Middle frontal gyrus (tissue), 1 donor: ENCODE results near the gene CRELD2.
"Not testable (repeated sequence)": the region's sequence is repeated elsewhere in the genome, so short reads cannot be mapped to it uniquely, and the experiment has no call there.

Experiments
- DNase-seq: peaks from one replicate; pipeline ENCODE4 v3.0.0-alpha.2; 2015; ENCODE audit warnings: low spot score; ENCODE audit errors: extremely low spot score

The CRELD2 gene

DNA sequence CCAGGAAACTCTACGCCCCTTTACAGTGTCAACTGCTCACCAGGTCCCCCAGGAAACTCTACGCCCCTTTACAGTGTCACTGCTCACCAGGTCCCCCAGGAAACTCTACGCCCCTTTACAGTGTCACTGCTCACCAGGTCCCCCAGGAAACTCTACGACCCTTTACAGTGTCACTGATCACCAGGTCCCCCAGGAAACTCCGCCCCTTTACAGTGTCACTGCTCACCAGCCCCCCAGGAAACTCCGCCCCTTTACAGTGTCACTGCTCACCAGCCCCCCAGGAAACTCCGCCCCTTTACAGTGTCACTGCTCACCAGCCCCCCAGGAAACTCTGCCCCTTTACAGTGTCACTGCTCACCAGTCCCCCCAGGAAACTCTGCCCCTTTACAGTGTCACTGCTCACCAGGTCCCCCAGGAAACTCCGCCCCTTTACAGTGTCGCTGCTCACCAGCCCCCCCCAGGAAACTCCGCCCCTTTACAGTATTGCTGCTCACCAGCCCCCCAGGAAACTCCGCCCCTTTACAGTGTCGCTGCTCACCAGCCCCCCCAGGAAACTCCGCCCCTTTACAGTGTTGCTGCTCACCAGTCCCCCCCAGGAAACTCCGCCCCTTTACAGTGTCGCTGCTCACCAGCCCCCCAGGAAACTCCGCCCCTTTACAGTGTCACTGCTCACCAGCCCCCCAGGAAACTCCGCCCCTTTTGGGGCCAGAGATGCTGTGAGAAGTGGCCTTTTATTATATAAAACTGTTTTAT, 26.8 kb downstream of the CRELD2 start:
- not testable (repeated sequence) for DNase-seq

GRCh38 chr22:49946612-49947295, 28.3 kb downstream of the CRELD2 start:
- no peak for DNase-seq

DNA sequence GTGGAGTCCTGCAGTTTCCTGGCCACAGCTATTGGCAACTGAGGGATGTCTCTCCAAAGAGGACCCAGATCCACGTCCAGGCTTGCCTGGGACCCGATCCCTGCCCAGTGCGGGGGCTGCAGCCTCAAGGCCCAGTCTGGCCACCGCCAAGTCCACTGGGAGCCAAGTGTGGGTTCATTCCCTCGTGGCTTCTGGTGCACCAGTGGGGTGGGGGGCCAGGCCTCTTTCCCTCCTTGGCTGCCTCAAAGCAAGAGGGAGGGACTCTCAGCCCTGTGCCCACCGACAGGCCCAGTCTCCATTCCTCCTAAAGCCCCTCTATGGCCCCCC, 28.8 kb downstream of the CRELD2 start:
- no peak for DNase-seq

DNA sequence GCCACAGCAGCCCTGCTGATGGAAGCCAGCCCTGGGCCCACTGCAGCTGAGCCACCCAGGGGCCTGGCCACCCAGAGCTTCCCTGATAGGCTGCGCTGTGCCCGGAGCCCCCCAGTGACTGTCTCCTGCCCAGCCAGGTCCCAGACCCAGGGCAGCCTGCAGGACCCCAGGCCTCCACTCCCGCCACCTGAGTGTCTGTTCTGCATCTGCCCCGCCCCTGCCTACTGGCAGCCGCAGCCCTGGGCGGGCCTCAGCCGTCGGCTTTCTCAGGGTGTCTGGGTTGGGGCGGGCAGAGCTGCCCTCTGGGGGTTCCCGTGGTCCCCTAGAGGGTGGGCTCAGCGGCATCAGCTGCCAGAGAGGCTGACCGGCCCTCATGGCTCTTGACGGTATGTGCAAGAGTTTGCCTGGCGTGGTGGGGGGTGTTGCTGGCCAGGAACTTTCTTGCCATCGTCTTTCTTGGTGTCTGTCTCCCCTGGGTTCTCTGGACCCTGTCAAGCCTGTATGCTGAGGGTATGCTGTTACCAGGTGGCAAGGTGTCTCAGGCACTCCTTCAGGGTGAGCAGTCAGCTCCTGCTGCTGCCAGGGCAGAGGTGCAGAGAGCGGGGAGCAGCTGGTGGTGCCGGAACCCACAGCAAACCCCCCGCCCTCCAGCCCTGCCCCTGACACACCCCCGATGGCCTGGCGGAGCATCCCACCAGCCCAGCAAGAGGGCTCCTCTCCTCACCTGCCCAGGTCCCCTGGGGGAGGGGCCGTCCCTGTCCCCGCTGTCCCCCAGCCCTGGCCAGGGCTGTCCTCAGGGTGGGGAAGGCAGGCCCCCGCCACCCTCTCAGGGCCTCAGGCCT, 29.9 kb downstream of the CRELD2 start:
- no peak for DNase-seq

DNA sequence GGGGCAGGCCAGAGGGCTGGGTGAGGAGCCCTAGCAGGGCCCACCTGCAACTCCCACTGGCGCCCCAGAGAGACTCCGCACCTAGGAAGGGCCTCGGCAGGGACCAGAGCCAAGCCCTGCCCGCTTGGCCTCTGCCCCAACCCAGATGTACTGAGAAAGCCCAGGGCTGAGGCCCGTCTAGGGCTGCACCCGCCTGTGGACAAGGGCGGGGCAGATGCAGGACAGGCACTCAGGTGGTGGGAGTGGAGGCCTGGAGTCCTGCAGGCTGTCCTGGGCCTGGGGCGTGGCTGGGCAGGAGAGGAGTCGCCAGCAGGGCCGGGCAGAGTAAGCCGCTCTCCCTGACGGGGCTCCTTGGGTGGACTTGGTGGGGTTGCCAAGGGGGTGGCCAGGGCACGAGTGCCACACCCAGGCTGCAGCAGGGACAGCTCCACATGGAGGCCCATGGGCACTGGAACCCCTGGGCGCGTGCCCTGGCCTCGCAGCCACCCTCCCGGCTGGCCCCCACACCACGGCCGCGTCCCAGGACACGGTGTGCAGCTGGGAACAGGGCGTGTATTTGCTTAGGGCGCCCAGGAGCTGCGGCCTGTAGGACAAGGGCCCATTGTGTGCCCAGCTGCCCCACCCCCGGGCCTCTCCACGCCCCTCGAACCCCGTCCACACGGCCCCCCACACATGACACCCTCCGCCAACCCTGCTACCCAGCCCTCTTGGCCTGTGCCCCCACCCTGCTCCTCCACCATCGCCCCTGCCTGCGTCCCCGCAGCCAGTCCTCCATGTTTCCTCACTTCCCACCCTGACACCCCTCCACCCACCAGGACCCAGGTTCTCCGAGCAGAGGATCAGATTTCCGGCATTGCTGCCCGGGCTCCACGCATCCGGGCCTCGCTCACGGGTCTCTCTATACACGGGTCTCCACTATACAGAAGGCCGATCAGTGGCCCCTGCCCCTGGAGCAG, 30.8 kb downstream of the CRELD2 start:
- no peak for DNase-seq

- DNase-seq: no peak
These were observed 31.5 kb downstream of the CRELD2 start for GRCh38 chr22:49949914-49950292.

GRCh38 chr22:49950396-49950994, 32.1 kb downstream of the CRELD2 start:
- DNase-seq: no peak

DNA sequence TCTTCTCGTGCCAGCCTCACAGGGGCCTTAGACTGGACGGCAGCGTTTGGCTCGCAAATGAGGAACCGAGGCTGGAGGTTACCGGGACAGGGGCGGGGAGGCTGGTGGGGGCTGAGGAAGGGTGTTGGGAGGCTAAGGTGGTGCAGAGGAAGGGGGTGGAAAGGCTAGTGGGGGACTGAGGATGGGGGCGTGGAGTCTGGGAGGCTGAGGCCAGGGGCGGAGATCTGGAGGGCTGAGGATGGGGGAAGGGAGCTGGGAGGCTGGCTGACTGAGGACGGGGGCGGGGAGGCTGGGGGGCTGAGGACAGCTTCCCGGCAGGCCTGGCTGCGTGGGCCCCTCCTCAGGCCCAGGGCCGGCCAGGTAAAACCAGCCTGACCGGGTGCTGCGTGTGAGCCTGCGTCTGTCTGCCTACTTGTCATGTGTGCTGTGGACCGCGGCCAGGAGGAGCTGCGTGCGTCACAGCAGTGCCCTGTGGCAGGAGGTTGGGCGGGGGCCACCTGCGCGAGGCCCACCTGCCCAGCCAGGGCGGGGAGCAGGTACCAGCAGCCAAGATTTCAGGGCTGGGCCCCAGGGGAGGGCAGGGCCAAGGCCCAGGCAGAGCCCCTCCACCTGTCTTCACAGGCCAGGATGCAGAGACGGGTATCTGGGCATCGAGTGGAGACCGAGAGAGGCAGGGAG, 32.7 kb downstream of the CRELD2 start:
- no peak for DNase-seq

DNA sequence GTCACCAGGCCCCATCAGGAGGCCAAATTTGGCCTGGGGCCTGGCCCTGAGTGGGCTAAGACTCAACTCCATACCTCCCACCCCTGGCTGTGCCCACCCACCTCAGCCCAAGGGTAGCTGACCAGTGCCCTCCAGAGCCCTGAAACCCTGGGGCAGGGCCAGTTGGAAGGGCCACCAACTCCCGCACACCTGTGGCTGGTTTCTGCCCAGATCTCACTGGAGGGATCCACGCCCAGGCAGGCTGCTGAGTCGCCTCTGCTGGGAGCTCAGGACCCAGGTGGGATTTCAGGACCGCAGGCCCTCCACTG, 33.2 kb downstream of the CRELD2 start:
- DNase-seq: no peak

DNA sequence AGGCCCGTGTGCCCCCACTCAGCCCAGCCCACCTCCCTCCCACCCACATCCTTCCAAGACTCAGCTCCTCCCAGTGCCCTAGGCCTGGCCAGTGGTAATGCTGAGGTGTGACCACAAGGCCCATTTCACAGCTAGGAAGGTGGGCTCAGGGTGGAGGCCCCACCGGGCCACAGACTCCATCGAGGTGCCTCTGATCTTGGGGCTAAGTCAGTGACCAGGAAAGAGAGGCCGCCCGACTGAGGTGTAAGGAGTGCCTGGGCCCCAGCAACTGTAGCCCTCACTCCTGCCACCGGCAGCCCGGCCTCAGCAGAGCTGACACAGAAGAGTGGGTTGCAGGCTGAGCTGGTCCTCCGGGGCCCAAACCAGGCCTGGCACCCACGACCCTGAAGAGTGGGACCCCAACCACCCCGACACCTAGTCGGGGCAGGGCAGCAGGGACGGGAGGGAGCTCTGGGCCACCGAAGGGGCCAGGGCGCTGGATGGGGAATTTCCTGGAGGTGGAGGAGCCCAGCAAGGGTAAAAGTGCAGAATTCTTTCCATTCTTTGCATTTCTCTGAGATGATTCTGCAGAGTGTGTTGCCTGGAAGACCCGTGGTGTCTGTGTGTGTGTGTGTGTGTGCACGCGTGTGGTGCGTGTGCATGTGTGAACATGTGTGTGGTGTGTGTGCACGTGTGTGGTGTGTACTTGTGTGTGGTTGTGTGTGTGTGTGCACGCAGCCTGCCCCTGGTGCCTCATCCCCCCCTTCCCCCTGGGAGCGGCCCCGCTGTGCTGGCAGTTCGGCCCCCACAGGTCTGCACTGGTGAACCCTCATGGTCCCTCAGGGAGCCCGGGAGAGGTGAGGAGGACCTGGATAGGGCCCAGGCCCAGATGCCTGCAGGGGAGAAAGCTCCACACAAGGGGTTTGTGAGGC, 33.8 kb downstream of the CRELD2 start:
- no peak for DNase-seq

DNA sequence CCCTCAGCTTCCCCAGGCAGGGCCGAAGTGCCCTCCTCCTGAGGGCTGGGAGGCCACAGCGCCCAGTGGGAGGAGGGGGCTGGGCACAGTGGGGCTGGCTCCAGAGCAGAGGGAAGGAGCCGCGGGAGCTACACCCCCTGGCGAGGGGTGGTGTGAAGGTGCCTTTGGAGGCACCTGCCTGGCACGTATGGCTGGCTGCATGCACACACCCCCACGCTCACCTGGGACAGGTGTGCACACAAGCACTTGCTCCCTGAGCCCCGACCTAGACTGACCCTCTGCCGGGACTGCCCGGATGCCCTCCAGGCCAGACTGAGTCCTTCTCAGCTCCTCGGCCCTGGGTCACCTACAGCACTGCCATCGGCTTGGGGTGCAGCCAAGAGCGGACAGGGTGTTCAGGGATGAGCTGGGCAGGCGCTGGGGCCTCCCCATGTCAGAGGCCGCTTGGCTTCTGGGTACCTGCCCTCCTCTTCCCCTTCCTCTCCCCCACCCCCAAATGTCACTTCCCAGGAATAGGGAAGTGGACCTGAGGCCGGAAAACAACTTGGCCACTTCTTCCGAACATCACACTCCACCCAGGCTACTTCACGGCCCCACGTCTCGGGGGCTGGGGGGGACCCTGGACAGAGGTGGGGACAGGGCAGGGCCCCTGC, 34.7 kb downstream of the CRELD2 start:
- DNase-seq: no peak

- no peak for DNase-seq
These were observed 35.4 kb downstream of the CRELD2 start for GRCh38 chr22:49953680-49954344.

GRCh38 chr22:49954354-49954753, 35.9 kb downstream of the CRELD2 start:
- DNase-seq: no peak

- DNase-seq: no peak
These were observed 36.7 kb downstream of the CRELD2 start for GRCh38 chr22:49954991-49955580.

GRCh38 chr22:49955581-49956417, 37.4 kb downstream of the CRELD2 start:
- DNase-seq: no peak

DNA sequence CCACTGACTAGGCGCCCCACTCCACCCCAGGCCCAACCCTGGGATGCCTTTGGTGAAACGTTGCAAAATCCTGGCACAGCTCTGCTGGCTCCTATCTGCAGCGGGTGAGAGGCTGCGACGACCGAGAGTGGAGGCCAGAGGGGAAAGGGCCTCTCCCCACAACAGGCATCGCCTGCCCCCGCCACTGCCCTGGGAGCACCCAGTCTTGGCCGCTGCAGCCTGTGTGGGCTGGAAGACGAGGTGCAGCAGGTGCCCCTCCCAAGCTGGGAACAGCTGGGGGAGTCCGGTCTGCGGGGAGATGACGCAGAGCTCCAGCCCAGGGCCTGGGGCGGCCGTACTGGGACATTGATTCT, 38.0 kb downstream of the CRELD2 start:
- DNase-seq: no peak
